GM21576 (cell line): ENCODE measurements around the gene RGS7.
"Not testable (repeated sequence)": the region's sequence is repeated elsewhere in the genome, so short reads cannot be mapped to it uniquely, and the experiment has no call there.

Experiments
- ATAC-seq: cut with Tn5 transposase; IDR thresholded peaks from one replicate; pipeline ENCODE4 v1.9.1; 2021; ENCODE audit warnings: mild to moderate bottlenecking, moderate library complexity; ENCODE audit not compliant: unreplicated experiment

Gene RGS7

DNA sequence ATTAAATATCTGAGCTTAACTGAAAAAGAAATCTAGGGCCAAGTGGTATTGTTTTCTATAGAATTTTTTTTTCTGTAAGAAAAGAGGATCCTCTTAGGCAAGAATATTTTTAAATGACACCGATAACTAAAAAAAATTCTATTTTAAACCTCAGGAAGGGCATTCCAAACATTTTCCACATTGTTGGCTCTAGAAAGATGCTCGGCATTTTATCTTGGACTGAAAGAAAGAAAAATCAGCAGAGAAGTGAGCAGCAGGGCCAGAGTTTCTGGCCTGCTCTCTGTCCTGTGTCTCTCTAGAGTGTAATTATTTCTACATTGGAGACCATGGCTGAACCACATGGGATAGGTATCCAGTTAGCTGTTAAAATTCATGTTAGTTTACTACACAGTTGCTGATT lies 552.5 kb downstream of the RGS7 start:
- no peak for ATAC-seq

DNA sequence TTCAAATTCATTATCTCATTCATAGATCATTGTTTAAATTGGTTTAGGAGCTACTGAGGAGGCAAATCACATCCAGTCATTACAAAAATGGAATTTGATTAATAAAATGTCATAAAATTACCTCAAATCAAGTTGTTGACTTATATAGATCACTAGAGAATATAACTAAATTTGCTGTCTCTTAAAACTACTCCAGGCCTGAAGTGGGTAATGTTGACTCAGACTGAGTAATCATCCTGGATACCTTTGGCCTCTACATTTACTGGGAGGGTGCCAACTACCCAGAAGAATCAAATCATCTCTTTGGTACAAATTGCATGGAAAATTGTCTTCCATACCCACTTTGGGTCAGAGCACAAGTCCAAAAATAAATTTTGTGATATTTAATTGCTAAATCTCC lies 553.9 kb downstream of the RGS7 start:
- ATAC-seq, result no peak

DNA sequence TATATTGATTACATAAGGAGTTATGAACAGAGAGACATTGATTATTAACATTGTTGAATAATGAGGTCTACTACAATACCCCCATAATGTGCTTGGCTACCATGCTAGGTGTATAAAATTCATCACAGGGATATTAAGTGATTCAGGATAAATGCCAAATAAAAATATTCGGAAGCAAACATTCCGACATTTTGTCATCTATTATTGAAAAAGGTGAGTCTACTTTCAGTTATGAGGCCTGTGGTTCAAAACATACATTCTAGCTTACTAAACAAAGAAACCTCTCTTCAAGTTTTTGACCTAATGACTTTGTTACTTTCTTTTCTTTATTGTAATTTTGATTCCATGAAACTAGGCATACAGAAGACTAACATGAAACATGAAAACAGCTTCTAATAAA lies 554.7 kb downstream of the RGS7 start:
- ATAC-seq, result no peak

DNA sequence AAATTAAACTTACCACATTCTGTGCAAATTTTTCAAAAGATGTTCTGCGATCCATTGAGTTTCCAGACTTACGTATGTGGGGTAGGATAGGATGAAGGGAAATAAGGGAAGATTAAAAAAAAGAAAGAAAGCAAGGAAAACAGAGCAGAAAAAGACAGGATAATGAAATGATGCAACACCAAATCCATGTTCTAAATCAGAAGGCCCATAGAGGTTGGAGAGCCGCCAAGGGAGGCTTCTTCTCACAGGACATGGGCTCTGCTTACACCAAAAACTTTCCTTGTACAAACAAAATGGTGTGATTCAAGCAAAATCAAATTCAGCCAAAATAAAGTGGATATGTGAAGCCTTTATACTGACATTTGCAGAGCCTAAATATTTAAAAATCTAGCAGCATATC lies 555.6 kb downstream of the RGS7 start:
- no peak for ATAC-seq

DNA sequence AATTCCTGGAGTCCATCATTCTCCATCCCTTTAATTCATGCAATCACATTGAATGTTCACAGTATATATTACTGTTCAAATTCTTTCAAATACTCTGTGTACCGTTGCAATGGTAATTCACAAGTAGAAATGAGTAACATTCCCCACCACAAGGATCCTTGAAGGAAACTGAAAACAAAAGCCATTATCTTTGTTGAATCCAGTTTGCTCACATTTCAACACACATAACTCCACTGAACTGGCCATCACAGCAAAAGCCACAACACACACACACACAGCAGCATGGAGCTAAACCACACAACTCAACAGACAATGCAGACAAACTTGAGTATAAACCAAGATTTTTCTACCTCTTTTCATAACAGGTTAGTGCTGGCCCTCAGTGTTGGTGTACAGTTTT lies 556.7 kb downstream of the RGS7 start:
- ATAC-seq, result no peak

DNA sequence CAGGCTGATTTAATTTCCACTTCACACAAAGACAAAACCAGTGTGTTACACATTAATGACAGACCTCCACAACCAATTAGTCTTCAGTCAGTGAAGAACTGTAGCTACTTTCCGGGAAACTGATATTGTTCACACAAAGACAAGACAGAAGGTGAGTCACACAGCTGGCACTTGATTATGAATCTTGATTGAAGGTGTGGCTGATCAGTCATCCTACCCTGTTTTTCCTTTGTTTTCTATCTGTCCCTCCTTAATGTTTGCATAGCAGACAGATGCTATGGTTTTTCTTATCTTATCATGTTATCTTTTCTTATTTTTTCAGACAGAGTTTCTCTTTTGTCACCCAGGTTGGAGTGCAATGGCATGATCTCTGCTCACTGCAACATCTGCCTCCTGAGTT lies 560.0 kb downstream of the RGS7 start:
- no peak for ATAC-seq

DNA sequence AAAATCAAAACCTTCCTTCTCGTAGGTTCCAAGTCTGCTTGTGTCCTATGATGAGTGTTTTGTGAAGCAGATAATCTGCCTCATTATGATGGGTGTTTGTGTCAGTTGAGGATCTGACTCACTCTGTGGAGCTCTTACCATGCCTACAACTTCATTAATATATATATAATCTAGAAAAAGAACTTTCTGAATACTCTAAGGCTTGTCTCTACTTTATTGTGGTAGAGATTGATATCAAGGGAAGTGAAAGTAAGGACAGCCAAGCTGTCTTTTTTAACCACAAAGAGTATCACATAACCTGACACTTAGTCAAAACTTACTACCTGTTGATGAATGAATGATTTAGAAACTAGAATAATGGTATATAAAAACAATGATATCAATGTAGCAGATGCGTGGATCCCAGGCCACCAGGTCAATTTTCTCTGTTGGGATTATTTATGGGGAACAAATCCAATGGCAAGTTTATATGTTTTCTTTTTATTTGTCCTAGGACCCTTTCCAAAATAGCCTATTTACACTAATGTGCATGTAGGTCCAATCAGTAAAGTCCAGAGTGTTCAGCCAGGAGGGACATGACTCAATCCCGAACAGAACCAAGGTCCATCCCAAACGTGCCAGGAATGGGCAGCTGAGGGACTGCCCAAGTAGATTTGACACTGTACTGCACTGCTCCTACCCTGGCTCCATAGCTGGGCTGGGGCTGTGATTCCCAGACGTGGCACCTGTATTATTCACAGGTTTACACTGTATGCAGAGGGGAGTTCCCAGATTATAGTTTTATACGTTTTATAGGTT lies 562.8 kb downstream of the RGS7 start:
- ATAC-seq, result no peak

DNA sequence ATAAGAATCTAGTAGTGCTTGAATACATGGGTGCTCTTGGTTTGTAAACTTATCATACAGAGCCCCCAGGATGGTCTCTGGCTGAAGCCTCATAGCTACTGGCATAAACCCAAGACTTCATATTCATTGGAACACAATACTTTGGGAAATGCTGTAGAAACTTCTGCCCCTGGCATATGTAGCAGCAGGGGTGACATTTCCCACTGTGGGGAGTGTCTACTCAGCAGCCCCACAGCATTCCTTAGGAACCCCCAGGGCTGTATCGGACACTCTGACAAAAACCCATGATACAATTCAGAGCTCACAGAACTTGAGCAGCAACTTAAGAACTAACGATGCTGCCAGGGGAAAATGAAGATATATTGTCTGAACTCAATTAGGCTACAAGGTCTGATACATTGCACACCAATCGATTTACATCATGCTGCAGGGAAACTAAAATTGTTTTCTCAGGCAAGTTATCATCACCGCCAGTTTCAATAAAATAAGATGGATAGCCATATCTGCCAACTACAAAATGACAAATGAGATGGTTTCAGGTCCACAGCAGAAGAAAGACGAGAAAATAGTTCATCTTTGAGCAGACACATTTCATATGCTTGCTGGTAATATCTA lies 564.0 kb downstream of the RGS7 start:
- no peak for ATAC-seq

DNA sequence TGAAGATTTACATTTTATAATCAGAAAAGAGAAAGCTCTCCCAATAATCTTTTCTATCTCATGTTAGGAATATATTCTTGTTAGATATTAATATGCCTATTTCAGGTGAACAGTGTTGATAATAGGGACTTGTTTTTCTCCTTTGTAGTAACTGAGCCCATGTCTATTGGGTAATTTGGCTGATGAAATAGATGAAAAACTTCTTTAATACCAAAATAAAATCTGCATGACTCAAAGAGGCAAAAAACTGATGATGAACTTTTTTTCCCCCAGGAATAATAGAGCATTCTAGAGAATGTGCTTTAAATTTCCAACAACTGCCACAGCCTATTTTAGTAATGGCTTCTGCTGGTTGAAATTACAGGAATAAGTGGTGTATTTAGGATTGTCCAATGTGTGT lies 566.1 kb downstream of the RGS7 start:
- no peak for ATAC-seq

DNA sequence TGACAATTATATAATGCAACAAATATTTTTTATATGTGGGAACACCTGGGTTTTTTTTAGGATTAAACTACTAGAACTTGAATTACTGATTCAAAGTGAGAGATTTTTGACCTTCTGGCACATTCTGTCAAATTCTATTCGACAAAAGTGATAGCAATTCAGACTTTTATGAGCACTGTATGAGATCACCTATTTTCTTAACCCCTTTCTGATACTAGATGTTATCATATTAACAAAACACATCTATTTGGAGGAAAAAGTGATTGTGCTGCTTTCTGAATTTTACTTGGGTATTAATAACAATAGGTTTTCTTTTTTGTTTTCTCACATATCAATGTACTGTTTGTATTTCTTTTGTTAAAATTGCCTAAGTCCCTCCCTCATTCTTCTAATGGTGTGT lies 570.1 kb downstream of the RGS7 start:
- ATAC-seq, result no peak

DNA sequence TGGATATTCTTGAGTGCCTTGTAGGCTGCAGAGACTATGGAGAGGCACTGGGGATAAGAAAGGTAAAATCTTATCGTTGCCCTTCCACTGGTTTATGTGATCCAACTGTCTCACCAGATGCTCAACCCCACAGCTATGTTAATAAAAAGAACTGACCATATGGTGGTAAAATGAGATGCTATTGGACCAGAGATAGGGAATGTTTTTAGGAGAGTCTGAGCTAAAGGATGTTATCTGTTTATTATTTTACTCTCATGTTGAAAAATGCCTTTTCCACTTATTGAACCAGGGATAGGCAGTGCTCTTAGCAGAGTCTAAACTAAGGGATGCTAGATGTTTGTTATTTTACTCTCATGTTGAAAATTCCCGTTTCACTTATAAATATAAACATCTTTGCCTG lies 572.2 kb downstream of the RGS7 start:
- no peak for ATAC-seq

DNA sequence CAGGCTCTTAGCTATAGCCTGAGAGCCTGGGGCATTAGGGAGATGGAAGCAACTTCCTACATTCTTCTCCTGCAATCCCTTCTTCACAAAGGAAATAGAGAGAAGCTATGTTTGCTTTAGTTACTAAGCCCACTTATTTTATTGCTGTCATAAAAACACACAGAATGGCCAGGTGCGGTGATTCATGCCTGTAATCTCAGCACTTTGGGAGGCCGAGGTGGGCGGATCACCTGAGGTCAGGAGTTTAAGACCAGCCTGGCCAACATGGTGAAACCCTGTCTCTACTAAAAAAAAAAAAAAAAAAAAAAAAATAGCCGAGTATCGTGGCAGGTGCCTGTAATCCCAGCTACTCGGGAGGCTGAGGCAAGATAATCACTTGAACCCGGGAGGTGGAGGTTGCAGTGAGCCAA lies 573.3 kb downstream of the RGS7 start:
- not testable (repeated sequence) for ATAC-seq

DNA sequence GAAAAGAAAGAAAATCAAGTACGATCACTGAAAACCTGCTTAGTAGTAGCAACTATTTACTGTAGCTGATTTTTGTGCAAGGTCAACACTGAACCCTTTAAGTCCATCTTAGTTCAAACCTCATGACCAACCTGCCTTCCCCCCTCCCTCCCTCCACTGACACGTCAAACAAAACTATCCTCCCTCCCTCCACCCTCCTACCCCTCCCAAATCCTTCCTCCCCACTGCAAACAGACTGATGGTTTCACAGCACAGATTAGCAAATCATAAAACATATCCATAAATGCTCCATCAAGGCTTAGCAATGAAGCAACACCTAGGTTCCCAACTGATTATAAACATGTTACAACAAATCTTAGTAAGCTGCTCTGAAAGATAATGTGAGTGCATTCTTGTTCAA lies 580.8 kb downstream of the RGS7 start:
- ATAC-seq, result no peak

DNA sequence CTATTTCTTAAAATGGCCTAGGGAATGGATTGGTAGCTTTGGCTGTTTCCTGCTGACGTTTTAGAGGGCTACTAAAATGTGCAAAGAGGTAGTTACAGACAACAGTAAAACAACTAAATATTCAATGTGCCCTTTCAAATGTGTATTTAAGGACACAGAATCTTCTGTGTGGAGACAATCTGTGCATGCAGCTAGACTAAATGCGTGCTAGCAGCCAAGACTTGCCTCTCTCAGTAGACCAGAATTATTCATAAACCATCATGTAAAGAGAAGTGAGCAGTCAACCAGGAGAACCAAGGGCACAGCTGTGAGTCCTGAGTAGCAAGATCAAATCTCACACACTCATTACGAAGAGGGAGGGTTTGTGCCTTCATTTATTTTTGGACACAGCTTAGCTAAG lies 584.9 kb downstream of the RGS7 start:
- ATAC-seq, result no peak

DNA sequence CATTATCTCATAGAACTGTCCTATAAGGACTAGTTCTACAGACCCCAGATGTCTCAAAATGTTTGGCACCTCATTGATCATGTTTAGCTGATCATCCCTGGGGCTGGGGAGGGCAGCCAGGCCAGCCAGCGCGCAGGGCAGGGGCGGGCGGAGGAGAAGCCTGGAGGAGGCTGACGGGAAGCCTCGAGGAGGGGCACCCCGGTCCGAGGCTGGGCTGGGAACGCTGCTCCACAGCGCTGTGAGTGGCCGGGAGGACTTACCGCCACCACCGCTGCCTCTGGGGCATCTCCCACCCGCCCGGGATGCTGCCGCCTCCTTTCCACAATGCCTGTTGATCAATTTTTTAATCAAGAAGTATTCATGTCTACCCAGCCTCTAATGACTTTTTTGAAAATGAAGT lies 585.6 kb downstream of the RGS7 start:
- ATAC-seq, result no peak

DNA sequence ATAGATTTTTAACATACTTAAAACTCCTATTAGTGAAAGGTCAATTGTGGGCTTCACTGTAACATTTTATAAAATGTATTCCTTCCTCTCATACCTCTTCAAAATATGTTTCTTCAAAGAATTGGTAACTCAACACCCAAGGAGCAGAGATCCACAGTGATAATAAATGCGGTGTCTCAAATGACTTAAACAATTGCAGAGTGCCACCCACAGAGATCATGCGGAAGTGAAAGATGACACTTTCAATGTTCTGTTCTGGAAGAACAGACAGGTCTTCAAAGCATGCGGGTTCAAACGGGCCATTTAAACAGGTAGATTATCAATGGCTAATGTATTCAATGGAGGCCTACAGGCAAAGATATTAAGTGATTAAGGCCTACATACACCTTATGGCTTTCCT lies 588.0 kb downstream of the RGS7 start:
- ATAC-seq, result no peak

DNA sequence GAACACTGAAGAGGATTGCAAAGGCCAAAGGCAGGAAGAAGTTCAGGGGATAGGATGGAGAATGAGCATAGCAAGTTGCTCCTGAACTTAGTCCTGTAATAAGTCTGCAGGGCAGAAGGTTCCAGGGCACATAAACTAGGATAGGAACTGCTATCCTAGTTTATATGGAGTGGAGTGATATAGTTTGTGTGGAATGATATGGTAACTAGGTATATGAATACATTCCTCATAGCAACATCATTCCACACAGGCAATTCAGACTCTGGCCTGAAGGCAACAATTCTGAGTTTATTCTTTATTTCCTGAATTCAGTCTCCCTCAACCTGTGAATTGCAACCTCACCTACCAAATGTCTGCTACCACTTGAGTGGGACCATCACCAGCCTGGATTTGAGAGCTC lies 590.2 kb downstream of the RGS7 start:
- no peak for ATAC-seq

DNA sequence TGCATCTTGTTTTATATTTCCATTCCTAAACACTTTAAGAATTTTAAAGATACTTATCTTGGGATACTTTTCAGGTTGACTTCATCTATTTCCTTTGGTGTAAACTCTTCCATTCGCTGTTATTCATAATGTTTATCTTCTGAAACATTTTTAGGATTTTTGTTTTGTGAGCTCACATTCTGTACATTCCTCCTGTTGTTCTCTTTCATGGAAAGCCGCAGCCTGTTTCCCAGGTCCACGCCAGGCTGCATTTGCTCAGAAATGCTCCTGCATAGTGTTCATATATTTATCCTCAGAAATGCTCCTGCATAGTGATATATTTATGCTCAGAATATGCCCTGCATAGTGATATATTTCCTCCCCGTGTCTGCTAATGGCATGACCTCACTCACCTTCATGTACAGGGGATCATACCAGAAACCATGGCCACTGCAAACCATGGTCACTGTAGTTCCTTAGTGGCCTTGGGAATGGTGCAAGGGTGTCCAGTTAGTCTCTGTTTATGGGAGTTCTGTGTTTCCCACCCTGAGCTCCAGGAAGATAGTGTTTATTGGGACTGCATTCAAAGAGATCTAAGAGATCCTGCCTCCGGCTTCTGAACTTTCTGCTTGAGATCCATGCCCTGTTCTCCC lies 591.2 kb downstream of the RGS7 start:
- ATAC-seq, result no peak

DNA sequence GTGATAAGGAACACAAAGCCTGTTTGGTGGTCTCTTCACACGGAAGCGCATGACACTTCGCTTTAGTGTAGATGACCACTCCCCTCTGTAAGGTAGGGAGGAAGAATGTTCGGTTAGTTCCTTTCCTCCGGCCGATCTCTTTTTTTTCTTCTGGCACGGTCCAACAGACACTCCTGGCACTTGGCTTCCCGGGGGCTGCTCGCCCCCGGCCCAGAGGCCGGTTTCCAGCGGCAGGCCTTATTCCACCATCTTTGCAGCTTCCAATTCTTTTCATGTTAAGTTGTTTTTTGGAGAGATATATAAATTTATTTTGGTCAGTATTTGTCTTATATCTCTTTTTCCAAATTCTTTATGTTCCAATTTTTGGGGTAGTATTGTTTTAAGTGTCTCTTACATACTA lies 593.2 kb downstream of the RGS7 start:
- no peak for ATAC-seq

DNA sequence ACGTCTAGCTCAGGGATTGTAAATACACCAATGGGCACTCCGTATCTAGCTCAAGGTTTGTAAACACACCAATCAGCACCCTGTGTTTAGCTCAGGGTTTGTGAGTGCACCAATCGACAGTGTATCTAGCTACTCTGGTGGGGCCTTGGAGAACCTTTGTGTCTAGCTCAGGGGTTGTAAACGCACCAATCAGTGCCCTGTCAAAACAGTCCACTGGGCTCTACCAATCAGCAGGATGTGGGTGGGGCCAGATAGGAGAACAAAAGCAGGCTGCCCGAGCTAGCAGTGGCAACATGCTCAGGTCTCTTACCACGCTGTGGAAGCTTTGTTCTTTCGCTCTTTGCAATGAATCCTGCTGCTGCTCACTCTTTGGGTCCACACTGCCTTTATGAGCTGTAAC lies 593.9 kb downstream of the RGS7 start:
- not testable (repeated sequence) for ATAC-seq

DNA sequence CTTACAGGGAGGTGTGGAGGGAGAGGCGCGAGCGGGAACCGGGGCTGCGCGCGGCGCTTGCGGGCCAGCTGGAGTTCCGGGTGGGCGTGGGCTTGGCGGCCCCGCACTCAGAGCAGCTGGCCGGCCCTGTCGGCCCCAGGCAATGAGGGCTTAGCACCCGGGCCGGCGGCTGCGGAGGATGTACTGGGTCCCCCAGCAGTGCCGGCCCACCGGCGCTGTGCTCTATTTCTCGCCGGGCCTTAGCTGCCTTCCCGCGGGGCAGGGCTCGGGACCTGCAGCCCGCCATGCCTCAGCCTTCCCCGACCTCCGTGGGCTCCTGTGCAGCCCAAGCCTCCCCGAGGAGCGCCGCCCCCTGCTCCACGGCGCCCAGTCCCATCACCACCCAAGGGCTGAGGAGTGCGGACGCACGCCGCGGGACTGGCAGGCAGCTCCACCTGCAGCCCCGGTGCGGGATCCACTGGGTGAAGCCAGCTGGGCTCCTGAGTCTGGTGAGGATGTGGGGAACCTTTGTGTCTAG lies 594.5 kb downstream of the RGS7 start:
- ATAC-seq, result not testable (repeated sequence)

DNA sequence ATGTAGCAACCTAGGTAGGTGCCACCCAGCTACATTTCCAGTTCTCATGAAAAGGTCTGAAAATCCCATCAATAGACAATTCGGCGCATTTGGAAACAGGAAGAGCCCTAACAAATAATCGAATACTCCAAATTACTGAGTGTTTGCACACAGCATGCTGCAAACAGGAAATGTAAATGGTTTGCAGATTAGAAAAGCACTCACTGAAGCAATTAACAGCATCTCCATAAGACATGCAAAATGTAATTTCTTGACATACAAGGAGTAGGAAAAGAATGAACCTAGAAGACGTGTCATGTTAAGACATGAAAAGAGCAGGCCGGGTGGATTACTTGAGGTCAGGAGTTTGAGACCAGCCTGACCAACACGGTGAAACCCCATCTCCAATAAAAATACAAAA lies 598.2 kb downstream of the RGS7 start:
- ATAC-seq, result not testable (repeated sequence)
